ENCODE data around the gene ARID2. TPM values are rescaled to one million over a fixed set of nuclear protein-coding genes. Genes with fewer than 3 reads are reported as not detected.

Gene ARID2
- total and polyA plus RNA-seq, 2 of the 4 experiments (the other 2 are of a cell fraction), result 5.4 to 28.1 TPM

- H4K91ac ChIP-seq (ENCODE audit: insufficient read depth, low read depth, low read length), result no peak overlapping the region
- no peak overlapping the region for H4K8ac ChIP-seq (ENCODE audit: low read depth in 2 of 2, low read length in 2 of 2)
- no peaks in the 10 kb centered on the region for H3K27me3 ChIP-seq (ENCODE audit: control insufficient read depth, insufficient read depth, low read length)
- H4K5ac ChIP-seq (ENCODE audit: low read depth, low read length), result no peak overlapping the region
- H3K14ac ChIP-seq (replicated peaks; ENCODE audit: low read depth, low read length), result no peak overlapping the region
- intact Hi-C loops (cut with micrococcal nuclease), result no loop called here
- no peak overlapping the region for H3K4me3 ChIP-seq (ENCODE audit: insufficient read depth, low read depth, low read length)
- in situ Hi-C loops (cut with MboI; ENCODE audit: low sequenced_read_pairs), result no loop called here
- ChIA-PET CTCF (no interaction called here), POLR2A (ENCODE audit: unreplicated experiment) (no interaction called here)
- H2AK5ac ChIP-seq (ENCODE audit: low read depth, low read length), result no peak overlapping the region
- H2AK9ac ChIP-seq (replicated peaks; ENCODE audit: low read depth, low read length, poor library complexity), result no peak overlapping the region
- H2AFZ ChIP-seq (replicated peaks; ENCODE audit: low read length, poor library complexity), result no peak overlapping the region
- H2BK15ac ChIP-seq (ENCODE audit: low read depth, low read length), result no peak overlapping the region
- DNase-seq (no peak), ATAC-seq (ENCODE audit: low read depth) (no peak)
- no TSS peak for BruUV-seq (replicated peaks)
- H3K18ac ChIP-seq (ENCODE audit: low read depth, low read length), result no peak overlapping the region
- WGBS, 2 experiments (ENCODE audit: extremely low coverage in 2 of 2, insufficient read length in 1 of 2), result no CpG with 5 or more reads among the region's 7 CpGs
- TF ChIP-seq FOS (IDR thresholded peaks at IDR 0.05; ENCODE audit: low read depth, low read length) (no peak), RFX5 (IDR thresholded peaks at IDR 0.05; ENCODE audit: low read depth, low read length) (no peak), RCOR1 (IDR thresholded peaks at IDR 0.05; ENCODE audit: insufficient replicate concordance, low read length) (no peak), ELK1 (IDR thresholded peaks at IDR 0.05; ENCODE audit: borderline replicate concordance, low read depth, low read length) (no peak), MXI1 (IDR thresholded peaks at IDR 0.05; ENCODE audit: borderline replicate concordance, low read depth, low read length) (no peak), BHLHE40 (IDR thresholded peaks at IDR 0.05; ENCODE audit: low read depth, low read length) (no peak), NFE2L2 (IDR thresholded peaks at IDR 0.05; ENCODE audit: low read depth, low read length) (no peak), SMC3 (IDR thresholded peaks at IDR 0.05; ENCODE audit: low read depth, low read length) (no peak), RAD21 (IDR thresholded peaks at IDR 0.05; ENCODE audit: low read length) (no peak), MAZ (IDR thresholded peaks at IDR 0.05; ENCODE audit: borderline replicate concordance, low read depth, low read length) (no peak), POLR2A (IDR thresholded peaks at IDR 0.05; ENCODE audit: low read depth, low read length) (no peak), USF2 (IDR thresholded peaks at IDR 0.05; ENCODE audit: low read depth, low read length) (no peak), CEBPB (IDR thresholded peaks at IDR 0.05; ENCODE audit: low read depth, low read length) (no peak), MAFK (IDR thresholded peaks at IDR 0.05; ENCODE audit: low read depth, low read length) (no peak)
- TF ChIP-seq, protein P1, sequence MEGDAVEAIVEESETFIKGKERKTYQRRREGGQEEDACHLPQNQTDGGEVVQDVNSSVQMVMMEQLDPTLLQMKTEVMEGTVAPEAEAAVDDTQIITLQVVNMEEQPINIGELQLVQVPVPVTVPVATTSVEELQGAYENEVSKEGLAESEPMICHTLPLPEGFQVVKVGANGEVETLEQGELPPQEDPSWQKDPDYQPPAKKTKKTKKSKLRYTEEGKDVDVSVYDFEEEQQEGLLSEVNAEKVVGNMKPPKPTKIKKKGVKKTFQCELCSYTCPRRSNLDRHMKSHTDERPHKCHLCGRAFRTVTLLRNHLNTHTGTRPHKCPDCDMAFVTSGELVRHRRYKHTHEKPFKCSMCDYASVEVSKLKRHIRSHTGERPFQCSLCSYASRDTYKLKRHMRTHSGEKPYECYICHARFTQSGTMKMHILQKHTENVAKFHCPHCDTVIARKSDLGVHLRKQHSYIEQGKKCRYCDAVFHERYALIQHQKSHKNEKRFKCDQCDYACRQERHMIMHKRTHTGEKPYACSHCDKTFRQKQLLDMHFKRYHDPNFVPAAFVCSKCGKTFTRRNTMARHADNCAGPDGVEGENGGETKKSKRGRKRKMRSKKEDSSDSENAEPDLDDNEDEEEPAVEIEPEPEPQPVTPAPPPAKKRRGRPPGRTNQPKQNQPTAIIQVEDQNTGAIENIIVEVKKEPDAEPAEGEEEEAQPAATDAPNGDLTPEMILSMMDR (conservative IDR thresholded peaks at IDR 0.05; ENCODE audit: low read depth, low read length), result no peak
- no peak overlapping the region for H2BK120ac ChIP-seq (ENCODE audit: low read depth, low read length)
- H3K23ac ChIP-seq (ENCODE audit: low read depth, low read length), result no peak overlapping the region
- no peak overlapping the region for H3K9ac ChIP-seq (ENCODE audit: low read depth, low read length)
- H3K9me1 ChIP-seq (ENCODE audit: insufficient read depth, low read length), result no peaks in the 10 kb centered on the region
- H3K27ac ChIP-seq (ENCODE audit: insufficient read depth, low read length), result no peak overlapping the region
- peaks cover 5% of the 10 kb centered on the region; the same call in 1 of the 2 replicates for H4K20me1 ChIP-seq (ENCODE audit: insufficient read depth, low read length)
- peaks cover 25 to 32% of the 10 kb centered on the region in 2 experiments for H3K79me1 ChIP-seq (ENCODE audit: low read depth in 1 of 2, low read length in 2 of 2)
- H3K4me1 ChIP-seq (ENCODE audit: control insufficient read depth, insufficient read depth, low read length), result no peaks in the 10 kb centered on the region
- dilution Hi-C loops (cut with HindIII; ENCODE audit: low sequenced_read_pairs, unreplicated experiment), result no loop called here
- no peak overlapping the region for H3K56ac ChIP-seq (ENCODE audit: extremely low read depth, insufficient read depth, low read length)
- no peak overlapping the region for H3K4me2 ChIP-seq (ENCODE audit: low read depth, low read length)
- no peak overlapping the region for H2BK5ac ChIP-seq (ENCODE audit: low read depth, low read length, poor library complexity, severe bottlenecking)
- H2BK20ac ChIP-seq (ENCODE audit: low read depth, low read length), result no peak overlapping the region
- H3K9me3 ChIP-seq (ENCODE audit: control insufficient read depth, insufficient read depth, low read length), result no peaks in the 10 kb centered on the region
- no peaks in the 10 kb centered on the region for H3K36me3 ChIP-seq (ENCODE audit: control insufficient read depth, insufficient read depth, low read length)
- no peak overlapping the region for H3K4ac ChIP-seq (ENCODE audit: low read depth, low read length)
These were observed 7.6 kb upstream of the ARID2 start for GRCh38 chr12:45721954-45722353.
